H9 (cell line): ENCODE measurements around the gene TMBIM1. TPM values are rescaled to one million over a fixed set of nuclear protein-coding genes. Genes with fewer than 3 reads are reported as not detected.

Source experiments
- DNase-seq: peaks from one replicate; pipeline ENCODE4 v3.0.0-alpha.2; 2017
- H2AFZ ChIP-seq: one replicate; pipeline ENCODE4 v1.6.1; 2013; ENCODE audit warnings: mild to moderate bottlenecking, low read length, control low read depth, moderate library complexity
- H2AK5ac ChIP-seq: 2 replicates; pipeline ENCODE4 v1.6.1; 2013; ENCODE audit warnings: low read length, control low read depth, mixed read lengths; ENCODE audit not compliant: insufficient read length
- H2BK120ac ChIP-seq: one replicate; pipeline ENCODE4 v1.6.1; 2013; ENCODE audit warnings: low read depth, mild to moderate bottlenecking, low read length, control low read depth, inconsistent platforms; ENCODE audit not compliant: poor library complexity, severe bottlenecking
- H2BK12ac ChIP-seq: 2 replicates; pipeline ENCODE4 v1.6.1; 2013; ENCODE audit warnings: low read length, control low read depth, mixed read lengths, low read depth; ENCODE audit not compliant: insufficient read length
- H2BK15ac ChIP-seq: 2 replicates; pipeline ENCODE4 v1.6.1; 2013; ENCODE audit warnings: low read depth, low read length, control low read depth
- H2BK20ac ChIP-seq: one replicate; pipeline ENCODE4 v1.6.1; 2013; ENCODE audit warnings: low read depth, mild to moderate bottlenecking, low read length, control low read depth, inconsistent platforms; ENCODE audit not compliant: poor library complexity, severe bottlenecking
- H2BK5ac ChIP-seq: 2 replicates; pipeline ENCODE4 v1.6.1; 2013; ENCODE audit warnings: low read length, control low read depth, mixed read lengths; ENCODE audit not compliant: insufficient read length
- H3K14ac ChIP-seq: 2 replicates; pipeline ENCODE4 v1.6.1; 2013; ENCODE audit warnings: low read length, control low read depth; ENCODE audit not compliant: insufficient read depth
- H3K18ac ChIP-seq: 2 replicates; pipeline ENCODE4 v1.6.1; 2013; ENCODE audit warnings: low read depth, mild to moderate bottlenecking, mixed read lengths, low read length, control low read depth; ENCODE audit not compliant: insufficient read length
- H3K23ac ChIP-seq: 2 replicates; pipeline ENCODE4 v1.6.1; 2013; ENCODE audit warnings: low read length, control low read depth, mixed read lengths, low read depth; ENCODE audit not compliant: insufficient read length
- H3K23me2 ChIP-seq: 2 replicates; pipeline ENCODE4 v1.6.1; 2013; ENCODE audit warnings: low read depth, mild to moderate bottlenecking, mixed read lengths, low read length, control low read depth; ENCODE audit not compliant: insufficient read length, poor library complexity, severe bottlenecking
- H3K27ac ChIP-seq: 2 replicates; pipeline ENCODE4 v1.5.1; 2013; ENCODE audit warnings: low read length, control low read depth, mixed read lengths, low read depth; ENCODE audit not compliant: insufficient read length
- H3K27me3 ChIP-seq: 2 replicates; pipeline ENCODE4 v1.6.1; 2013; ENCODE audit warnings: low read length, control low read depth, inconsistent platforms; ENCODE audit not compliant: insufficient read depth
- H3K4ac ChIP-seq: 2 replicates; pipeline ENCODE4 v1.6.1; 2013; ENCODE audit warnings: low read depth, mild to moderate bottlenecking, control low read depth, inconsistent platforms, low read length, moderate library complexity
- H3K4me1 ChIP-seq: 2 replicates; pipeline ENCODE4 v1.6.1; 2013; ENCODE audit warnings: low read length, control low read depth, inconsistent platforms; ENCODE audit not compliant: insufficient read depth
- H3K4me2 ChIP-seq: 2 replicates; pipeline ENCODE4 v1.6.1; 2013; ENCODE audit warnings: low read length, control low read depth, mixed read lengths; ENCODE audit not compliant: insufficient read length, insufficient read depth
- H3K56ac ChIP-seq: 2 replicates; pipeline ENCODE4 v1.6.1; 2013; ENCODE audit warnings: low read depth, mild to moderate bottlenecking, mixed read lengths, low read length, control low read depth; ENCODE audit not compliant: insufficient read length
- H3K79me1 ChIP-seq: 2 replicates; pipeline ENCODE4 v1.6.1; 2013; ENCODE audit warnings: low read depth, mild to moderate bottlenecking, moderate library complexity, low read length, control low read depth, inconsistent platforms; ENCODE audit not compliant: insufficient read depth, poor library complexity, severe bottlenecking
- H3K79me2 ChIP-seq: 2 replicates; pipeline ENCODE4 v1.6.1; 2013; ENCODE audit warnings: low read length, control low read depth, inconsistent platforms; ENCODE audit not compliant: insufficient read depth
- H3K9ac ChIP-seq: 2 replicates; pipeline ENCODE4 v1.6.1; 2013; ENCODE audit warnings: low read length, control low read depth, mixed read lengths; ENCODE audit not compliant: insufficient read length; ENCODE audit errors: extremely low read depth
- H3K9me3 ChIP-seq: one replicate; pipeline ENCODE4 v1.6.1; 2013; ENCODE audit warnings: low read depth, low read length, inconsistent platforms; ENCODE audit not compliant: control insufficient read depth
- H3T11ph ChIP-seq: one replicate; pipeline ENCODE4 v1.6.1; 2013; ENCODE audit warnings: mild to moderate bottlenecking, low read length, control low read depth, inconsistent platforms
- H4K20me1 ChIP-seq: one replicate; pipeline ENCODE4 v1.6.1; 2013; ENCODE audit not compliant: control insufficient read depth, insufficient read length, insufficient read depth
- H4K5ac ChIP-seq: 2 replicates; pipeline ENCODE4 v1.6.1; 2013; ENCODE audit warnings: low read depth, mild to moderate bottlenecking, mixed read lengths, low read length, control low read depth; ENCODE audit not compliant: insufficient read length
- H4K8ac ChIP-seq: replicated peaks from 2 replicates; pipeline ENCODE4 v1.6.1; 2013; ENCODE audit warnings: low read length, control low read depth, mixed read lengths, low read depth; ENCODE audit not compliant: insufficient read length
- H4K91ac ChIP-seq: 2 replicates; pipeline ENCODE4 v1.6.1; 2013; ENCODE audit warnings: low read depth, mild to moderate bottlenecking, moderate library complexity, mixed read lengths, low read length, control low read depth; ENCODE audit not compliant: insufficient read length
- H3K27ac Mint-ChIP-seq, 3 experiments: 2 replicates in 2 of 3; 3 replicates in 1 of 3; pipeline ENCODE4 v1.8.0; 2020 to 2021; ENCODE audit warnings: mixed read lengths in 3 of 3, mild to moderate bottlenecking in 1 of 3, moderate library complexity in 1 of 3
- H3K27me3 Mint-ChIP-seq: 2 replicates; pipeline ENCODE4 v1.8.0; 2021; ENCODE audit warnings: low read depth, mild to moderate bottlenecking, moderate library complexity, mixed read lengths
- H3K36me3 Mint-ChIP-seq, 3 experiments: 2 replicates in 2 of 3; 3 replicates in 1 of 3; pipeline ENCODE4 v1.8.0; 2020 to 2021; ENCODE audit warnings: low read depth in 3 of 3, mixed read lengths in 3 of 3; ENCODE audit not compliant: insufficient read depth in 1 of 3
- H3K4me1 Mint-ChIP-seq, 2 experiments: 2 replicates each; pipeline ENCODE4 v1.8.0; 2020; ENCODE audit warnings: mixed read lengths in 2 of 2
- H3K4me3 Mint-ChIP-seq, 2 experiments: 2 replicates in 1 of 2; 3 replicates in 1 of 2; pipeline ENCODE4 v1.8.0; 2020 to 2021; ENCODE audit warnings: mild to moderate bottlenecking in 2 of 2, mixed read lengths in 2 of 2, moderate library complexity in 1 of 2
- H3K9me3 Mint-ChIP-seq, 2 experiments: 2 replicates in 1 of 2; 3 replicates in 1 of 2; pipeline ENCODE4 v1.8.0; 2020; ENCODE audit warnings: mild to moderate bottlenecking in 2 of 2, mixed read lengths in 2 of 2, moderate library complexity in 1 of 2
- CTCF ChIP-seq: fragments of 200-600 bp; sonication (generic); conservative IDR thresholded peaks from 3 replicates; pipeline ENCODE4 v1.8.0; 2021; ENCODE audit warnings: antibody characterized with exemption, mild to moderate bottlenecking
- WGBS: extraction: QIAGEN DNeasy Blood & Tissue Kit; methylation state at CpG from one replicate; pipeline ENCODE4 v1.1.7; 2013; ENCODE audit warnings: missing lambda C conversion rate, low lambda C conversion rate, mixed read lengths; ENCODE audit not compliant: insufficient read length; ENCODE audit errors: extremely low coverage; 5-methylcytosine and 5-hydroxymethylcytosine counted together
- total RNA-seq: library from RNA; stranded (reverse); gene quantifications from 2 replicates; pipeline ENCODE4 v1.2.1, GENCODE V29; 2021

Gene TMBIM1
- total RNA-seq, 1 experiment from 2014 or later, result 17.4 TPM

GRCh38 chr2:218252509-218253231 is 39.6 kb downstream of the TMBIM1 start:
- Histone ChIP-seq H2BK15ac (no peak overlapping the region), H3K4me2 (no peak overlapping the region), H3K9me3 (no peaks in the 10 kb centered on the region), H3K56ac (no peak overlapping the region), H2BK20ac (no peak overlapping the region), H3K79me1 (no peaks in the 10 kb centered on the region), H3K4ac (no peak overlapping the region), H2AFZ (no peak overlapping the region), H3K27me3 (no peaks in the 10 kb centered on the region), H2BK12ac (no peak overlapping the region), H3K27ac (no peak overlapping the region), H4K5ac (no peak overlapping the region), H3K4me1 (no peaks in the 10 kb centered on the region), H3K23me2 (no peaks in the 10 kb centered on the region), H3K18ac (no peak overlapping the region), H4K91ac (no peak overlapping the region), H3K79me2 (no peaks in the 10 kb centered on the region), H2BK5ac (no peak overlapping the region), H2AK5ac (no peak overlapping the region), H3K23ac (no peak overlapping the region), H3K14ac (no peak overlapping the region), H3K9ac (no peak overlapping the region), H2BK120ac (no peak overlapping the region), H4K8ac (no peak overlapping the region), H4K20me1 (no peaks in the 10 kb centered on the region), H3T11ph (no peak overlapping the region)
- Mint-ChIP-seq H3K4me3 (no peak overlapping the region), H3K27me3 (no peaks in the 10 kb centered on the region), H3K27ac (no peak overlapping the region; a peak in 1 of 7 replicates), H3K4me1 (peaks cover 3% of the 10 kb centered on the region in 2 experiments; a peak in 3 of 4 replicates), H3K9me3 (no peaks in the 10 kb centered on the region), H3K36me3 (peaks cover 44 to 87% (median 76%) of the 10 kb centered on the region in 3 experiments; a peak in 6 of 7 replicates)
- WGBS, result no CpG with 5 or more reads among the region's 7 CpGs
- no peak for DNase-seq
- no peak for TF ChIP-seq CTCF
